CD14-positive monocyte (primary cell): ENCODE results near the gene CUZD1. TPM values are rescaled to one million over a fixed set of nuclear protein-coding genes. Genes with fewer than 3 reads are reported as not detected.

Source experiments
- DNase-seq, 3 donors: peaks; one replicate each; pipeline ENCODE4 v3.0.0-alpha.2; 2011 to 2022
- H2AFZ ChIP-seq: 2 replicates; pipeline ENCODE4 v1.6.0; 2012; ENCODE audit warnings: mild to moderate bottlenecking, low read depth, low read length, inconsistent platforms; ENCODE audit not compliant: insufficient read depth, poor library complexity, severe bottlenecking
- H3K27ac ChIP-seq, 2 donors: 1 replicate in 1 of 2; 2 replicates in 1 of 2; pipeline ENCODE4 v1.5.1; 2012 to 2013; ENCODE audit warnings: low read length in 2 of 2, control low read depth in 1 of 2, inconsistent platforms in 1 of 2, low read depth in 1 of 2, mild to moderate bottlenecking in 1 of 2
- H3K27me3 ChIP-seq, 2 donors: one replicate each; pipeline versions ENCODE4 v1.6.0 to v1.6.1; 2011 to 2013; ENCODE audit warnings: low read length in 2 of 2; ENCODE audit not compliant: control insufficient read depth in 2 of 2, insufficient read depth in 2 of 2
- H3K36me3 ChIP-seq, 2 donors: replicated peaks in 1 of 2; 1 replicate in 1 of 2; 2 replicates in 1 of 2; pipeline versions ENCODE4 v1.5.1 to v1.6.1; 2012 to 2013; ENCODE audit warnings: low read length in 2 of 2, control low read depth in 1 of 2, inconsistent platforms in 1 of 2, mild to moderate bottlenecking in 1 of 2; ENCODE audit not compliant: insufficient read depth in 2 of 2, control insufficient read depth in 1 of 2
- H3K4me1 ChIP-seq, 2 donors: 1 replicate in 1 of 2; 2 replicates in 1 of 2; pipeline versions ENCODE4 v1.5.1 to v1.6.1; 2012 to 2013; ENCODE audit warnings: low read length in 2 of 2, control low read depth in 1 of 2, inconsistent platforms in 1 of 2, mild to moderate bottlenecking in 1 of 2, moderate library complexity in 1 of 2; ENCODE audit not compliant: insufficient read depth in 2 of 2, control insufficient read depth in 1 of 2
- H3K4me2 ChIP-seq: replicated peaks from 2 replicates; pipeline ENCODE3; 2012; ENCODE audit warnings: low read length, moderate library complexity, mild to moderate bottlenecking; ENCODE audit not compliant: poor library complexity, severe bottlenecking; ENCODE audit errors: extremely low read depth
- H3K4me3 ChIP-seq, 3 experiments: fragments of 200-600 bp in 1 of 3; sonication (generic) in 1 of 3; replicated peaks in 1 of 3; 1 replicate in 2 of 3; 2 replicates in 1 of 3; pipeline ENCODE4 v1.5.1; 2011 to 2013; ENCODE audit warnings: low read length in 3 of 3, mild to moderate bottlenecking in 3 of 3, control low read depth in 2 of 3, low read depth in 2 of 3, inconsistent platforms in 1 of 3, moderate library complexity in 1 of 3
- H3K79me2 ChIP-seq: 2 replicates; pipeline ENCODE4 v1.6.0; 2012; ENCODE audit warnings: mild to moderate bottlenecking, control low read depth, inconsistent platforms, low read length, moderate library complexity; ENCODE audit not compliant: insufficient read depth
- H3K9ac ChIP-seq: 2 replicates; pipeline ENCODE4 v1.6.0; 2017; ENCODE audit warnings: low read length, mild to moderate bottlenecking; ENCODE audit not compliant: insufficient read depth, poor library complexity, severe bottlenecking
- H3K9me3 ChIP-seq, 2 donors: replicated peaks in 1 of 2; 1 replicate in 1 of 2; 2 replicates in 1 of 2; pipeline versions ENCODE4 v1.5.1 to v1.6.1; 2012 to 2013; ENCODE audit warnings: low read length in 2 of 2, control low read depth in 1 of 2; ENCODE audit not compliant: control insufficient read depth in 1 of 2, insufficient read depth in 1 of 2
- H4K20me1 ChIP-seq: 2 replicates; pipeline ENCODE4 v1.6.0; 2012; ENCODE audit warnings: mild to moderate bottlenecking, low read length, control low read depth, moderate library complexity; ENCODE audit not compliant: insufficient read depth
- H3K27ac Mint-ChIP-seq, 7 donors: one replicate each; pipeline ENCODE4 v1.8.0; 2020; ENCODE audit warnings: mild to moderate bottlenecking in 7 of 7, mixed read lengths in 7 of 7, moderate library complexity in 6 of 7, inconsistent platforms in 2 of 7
- H3K27me3 Mint-ChIP-seq, 3 donors: one replicate each; pipeline ENCODE4 v1.8.0; 2021 to 2022; ENCODE audit warnings: low read depth in 3 of 3, mild to moderate bottlenecking in 3 of 3, mixed read lengths in 3 of 3, moderate library complexity in 3 of 3, inconsistent platforms in 1 of 3
- H3K36me3 Mint-ChIP-seq, 2 donors: one replicate each; pipeline ENCODE4 v1.8.0; 2020; ENCODE audit warnings: mixed read lengths in 2 of 2, inconsistent platforms in 1 of 2, mild to moderate bottlenecking in 1 of 2
- H3K4me1 Mint-ChIP-seq: one replicate; pipeline ENCODE4 v1.8.0; 2020; ENCODE audit warnings: mild to moderate bottlenecking, mixed read lengths
- H3K4me3 Mint-ChIP-seq, 2 donors: one replicate each; pipeline ENCODE4 v1.8.0; 2020; ENCODE audit warnings: mild to moderate bottlenecking in 2 of 2, mixed read lengths in 2 of 2, moderate library complexity in 1 of 2
- H3K9me3 Mint-ChIP-seq, 7 donors: one replicate each; pipeline ENCODE4 v1.8.0; 2020 to 2022; ENCODE audit warnings: mixed read lengths in 7 of 7, mild to moderate bottlenecking in 6 of 7, moderate library complexity in 6 of 7, inconsistent platforms in 2 of 7
- CTCF ChIP-seq: fragments of 200-600 bp; IDR thresholded peaks from one replicate; pipeline ENCODE4 v1.8.0; 2022; ENCODE audit warnings: antibody characterized with exemption, mild to moderate bottlenecking
- WGBS: methylation state at CpG from one replicate; pipeline ENCODE4 v1.1.5; 2013; ENCODE audit warnings: missing lambda C conversion rate; ENCODE audit not compliant: insufficient coverage; 5-methylcytosine and 5-hydroxymethylcytosine counted together
- intact Hi-C, 2 donors: fragments of 100-400 bp; cut with micrococcal nuclease; formaldehyde crosslinking; loops; one replicate each; pipeline versions ENCODE4 v1.15.0 to v1.15.1; 2023
- polyA plus RNA-seq, 3 donors: library from polyadenylated mRNA; depleted of rRNA in 1 of 3; unstranded in 2 of 3; stranded (reverse) in 1 of 3; fragments of 300-500 nt in 2 of 3; fragments of >200 nt in 1 of 3; fragmentation: Illumina TruSeq in 2 of 3; gene quantifications; 1 replicate in 2 of 3; 2 replicates in 1 of 3; pipeline ENCODE4 v1.2.3, GENCODE V29; 2012 to 2021

The CUZD1 gene
- polyA plus RNA-seq, 3 donors: 0.14 to 0.29 TPM; not detected in 1

- Mint-ChIP-seq H3K27me3 (no peaks in the 10 kb centered on the region), H3K4me3 (no peak overlapping the region), H3K4me1 (no peaks in the 10 kb centered on the region), H3K9me3 (peaks cover 0 to 1% (median 0%) of the 10 kb centered on the region in 7 donors), H3K36me3 (peaks cover 18 to 24% of the 10 kb centered on the region in 2 donors), H3K27ac (no peak overlapping the region)
- Histone ChIP-seq H3K4me1 (no peaks in the 10 kb centered on the region), H3K4me3 (no peak overlapping the region), H3K79me2 (no peaks in the 10 kb centered on the region), H3K27me3 (no peaks in the 10 kb centered on the region), H3K9ac (no peak overlapping the region), H4K20me1 (no peaks in the 10 kb centered on the region), H3K36me3 (peaks cover 0 to 13% of the 10 kb centered on the region in 2 donors), H3K9me3 (no peaks in the 10 kb centered on the region), H2AFZ (no peak overlapping the region), H3K4me2 (no peak overlapping the region), H3K27ac (no peak overlapping the region)
- intact Hi-C loops: no loop called here
- DNase-seq: no peak
- no CpG with 5 or more reads among the region's 1 CpG for WGBS
- no peak for TF ChIP-seq CTCF
These were observed 11.2 kb upstream of the CUZD1 start for GRCh38 chr10:122856902-122857301.

GRCh38 chr10:122855745-122856144 lies 10.1 kb upstream of the CUZD1 start:
- no peaks in the 10 kb centered on the region for H3K9me3 ChIP-seq
- no peak overlapping the region for H3K27ac Mint-ChIP-seq
- H3K4me1 Mint-ChIP-seq: no peaks in the 10 kb centered on the region
- DNase-seq: no peak
- H3K36me3 ChIP-seq: peaks cover 0 to 13% of the 10 kb centered on the region in 2 donors
- no peak overlapping the region for H3K27ac ChIP-seq
- H3K4me1 ChIP-seq: no peaks in the 10 kb centered on the region
- H3K9me3 Mint-ChIP-seq: peaks cover 0 to 1% (median 0%) of the 10 kb centered on the region in 7 donors
- H3K79me2 ChIP-seq: no peaks in the 10 kb centered on the region
- 93% methylated on average over 3 of the region's 3 CpGs for WGBS
- H4K20me1 ChIP-seq: no peaks in the 10 kb centered on the region
- no peaks in the 10 kb centered on the region for H3K27me3 Mint-ChIP-seq
- H3K4me2 ChIP-seq: no peak overlapping the region
- no peaks in the 10 kb centered on the region for H3K27me3 ChIP-seq
- no peak overlapping the region for H3K9ac ChIP-seq
- H3K36me3 Mint-ChIP-seq: peaks cover 18 to 29% of the 10 kb centered on the region in 2 donors
- TF ChIP-seq CTCF: no peak
- no peak overlapping the region for H3K4me3 ChIP-seq
- H3K4me3 Mint-ChIP-seq: no peak overlapping the region
- no peak overlapping the region for H2AFZ ChIP-seq
- intact Hi-C loops: no loop called here
